MM.1S (cell line): Measurements from ENCODE around the gene CYP2D6.

Source experiments
- DNase-seq: peaks from one replicate; pipeline ENCODE4 v3.0.0-alpha.2; 2015
- H2AFZ ChIP-seq: fragments of 300-600 bp; sonication (generic); 2 replicates; pipeline ENCODE4 v1.6.0; 2016; ENCODE audit warnings: antibody characterized with exemption, low read length
- H3F3A ChIP-seq: fragments of 300-600 bp; sonication (generic); 2 replicates; pipeline ENCODE4 v1.6.1; 2016; ENCODE audit warnings: mild to moderate bottlenecking, antibody characterized with exemption, low read length, moderate library complexity, mixed read lengths; ENCODE audit not compliant: insufficient read depth
- H3K27ac ChIP-seq: fragments of 300-600 bp; sonication (generic); 2 replicates; pipeline ENCODE4 v1.5.1; 2016; ENCODE audit warnings: mild to moderate bottlenecking, low read length
- H3K27me3 ChIP-seq: fragments of 300-600 bp; sonication (generic); replicated peaks from 2 replicates; pipeline ENCODE4 v1.6.0; 2016; ENCODE audit warnings: low read length; ENCODE audit not compliant: insufficient read depth
- H3K36me3 ChIP-seq: fragments of 300-600 bp; sonication (generic); replicated peaks from 2 replicates; pipeline ENCODE4 v1.6.1; 2016; ENCODE audit warnings: mild to moderate bottlenecking, low read length, mixed read lengths; ENCODE audit not compliant: insufficient read depth
- H3K4me1 ChIP-seq: fragments of 300-600 bp; sonication (generic); 2 replicates; pipeline ENCODE4 v1.6.1; 2016; ENCODE audit warnings: low read length, mixed read lengths
- H3K4me2 ChIP-seq: fragments of 300-600 bp; sonication (generic); 2 replicates; pipeline ENCODE4 v1.6.0; 2016; ENCODE audit warnings: low read depth, low read length
- H3K4me3 ChIP-seq: fragments of 300-600 bp; sonication (generic); 2 replicates; pipeline ENCODE4 v1.5.1; 2016; ENCODE audit warnings: low read length, mixed read lengths
- H3K79me2 ChIP-seq: fragments of 300-600 bp; sonication (generic); 2 replicates; pipeline ENCODE4 v1.6.1; 2016; ENCODE audit warnings: mixed run types, low read length, mixed read lengths
- H3K9ac ChIP-seq: fragments of 300-600 bp; sonication (generic); 2 replicates; pipeline ENCODE4 v1.6.1; 2016; ENCODE audit warnings: low read length, mixed read lengths
- H3K9me2 ChIP-seq: fragments of 300-600 bp; sonication (generic); replicated peaks from 2 replicates; pipeline ENCODE4 v1.6.1; 2016; ENCODE audit warnings: mild to moderate bottlenecking, low read length, mixed read lengths; ENCODE audit not compliant: insufficient read depth
- H3K9me3 ChIP-seq: fragments of 300-600 bp; sonication (generic); replicated peaks from 2 replicates; pipeline ENCODE4 v1.6.1; 2016; ENCODE audit warnings: mild to moderate bottlenecking, low read length, mixed read lengths; ENCODE audit not compliant: insufficient read depth
- H4K20me1 ChIP-seq: fragments of 300-600 bp; sonication (generic); 2 replicates; pipeline ENCODE4 v1.6.1; 2016; ENCODE audit warnings: mild to moderate bottlenecking, low read length, moderate library complexity, mixed read lengths; ENCODE audit not compliant: insufficient read depth
- EZH2 ChIP-seq: fragments of 300-600 bp; sonication (generic); optimal IDR thresholded peaks from 2 replicates; pipeline ENCODE3; 2017; ENCODE audit warnings: low read depth, mild to moderate bottlenecking, antibody characterized with exemption, low read length, mixed read lengths
- EZH2phosphoT487 ChIP-seq: fragments of 300-600 bp; sonication (generic); IDR thresholded peaks from 2 replicates; pipeline ENCODE4 v1.6.1; 2018; ENCODE audit warnings: antibody characterized with exemption, low read length
- TF ChIP-seq, protein P1 (sequence below): fragments of 300-600 bp; sonication (generic); IDR thresholded peaks from 2 replicates; pipeline ENCODE4 v1.5.1; 2016; ENCODE audit warnings: antibody characterized with exemption, low read length, mixed read lengths

The CYP2D6 gene

DNA sequence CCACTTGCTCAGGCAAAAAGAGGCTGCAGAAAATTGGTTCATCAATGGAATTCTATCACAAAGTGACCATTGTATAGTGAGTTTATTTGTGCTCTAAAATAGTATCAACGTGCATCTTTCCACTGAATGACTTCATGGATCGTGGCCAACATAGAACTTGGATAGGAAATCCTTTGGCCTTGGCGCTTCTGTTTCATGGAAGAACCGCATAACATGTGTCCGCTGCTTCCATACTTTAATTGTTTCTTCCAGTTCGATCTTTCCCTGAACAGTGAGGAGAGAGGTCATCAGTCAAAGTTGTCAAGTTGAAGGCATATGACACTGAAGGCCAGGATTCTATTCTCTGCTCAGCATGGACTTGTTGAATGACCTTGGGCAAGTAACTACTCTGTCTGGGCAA, 44.6 kb downstream of the CYP2D6 start:
- Histone ChIP-seq H3K4me1 (peaks cover 5% of the 10 kb centered on the region), H3K27ac (no peak overlapping the region), H3K79me2 (peaks cover 77% of the 10 kb centered on the region), H4K20me1 (no peaks in the 10 kb centered on the region), H3K36me3 (peaks cover 18% of the 10 kb centered on the region), H3K4me2 (no peak overlapping the region), H3K4me3 (no peak overlapping the region), H3K9me2 (no peaks in the 10 kb centered on the region), H3F3A (peaks cover 19% of the 10 kb centered on the region), H3K27me3 (no peaks in the 10 kb centered on the region), H3K9ac (no peak overlapping the region), H3K9me3 (no peaks in the 10 kb centered on the region), H2AFZ (no peak overlapping the region)
- no peak for TF ChIP-seq EZH2phosphoT487
- TF ChIP-seq, protein P1, sequence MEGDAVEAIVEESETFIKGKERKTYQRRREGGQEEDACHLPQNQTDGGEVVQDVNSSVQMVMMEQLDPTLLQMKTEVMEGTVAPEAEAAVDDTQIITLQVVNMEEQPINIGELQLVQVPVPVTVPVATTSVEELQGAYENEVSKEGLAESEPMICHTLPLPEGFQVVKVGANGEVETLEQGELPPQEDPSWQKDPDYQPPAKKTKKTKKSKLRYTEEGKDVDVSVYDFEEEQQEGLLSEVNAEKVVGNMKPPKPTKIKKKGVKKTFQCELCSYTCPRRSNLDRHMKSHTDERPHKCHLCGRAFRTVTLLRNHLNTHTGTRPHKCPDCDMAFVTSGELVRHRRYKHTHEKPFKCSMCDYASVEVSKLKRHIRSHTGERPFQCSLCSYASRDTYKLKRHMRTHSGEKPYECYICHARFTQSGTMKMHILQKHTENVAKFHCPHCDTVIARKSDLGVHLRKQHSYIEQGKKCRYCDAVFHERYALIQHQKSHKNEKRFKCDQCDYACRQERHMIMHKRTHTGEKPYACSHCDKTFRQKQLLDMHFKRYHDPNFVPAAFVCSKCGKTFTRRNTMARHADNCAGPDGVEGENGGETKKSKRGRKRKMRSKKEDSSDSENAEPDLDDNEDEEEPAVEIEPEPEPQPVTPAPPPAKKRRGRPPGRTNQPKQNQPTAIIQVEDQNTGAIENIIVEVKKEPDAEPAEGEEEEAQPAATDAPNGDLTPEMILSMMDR = no peak
- no peak for TF ChIP-seq EZH2
- DNase-seq = no peak

GRCh38 chr22:42084874-42085273, 45.7 kb downstream of the CYP2D6 start:
- H3K27me3 ChIP-seq = no peaks in the 10 kb centered on the region
- no peak overlapping the region for H2AFZ ChIP-seq
- H3K4me2 ChIP-seq = no peak overlapping the region
- H3K79me2 ChIP-seq = peaks cover 82% of the 10 kb centered on the region
- DNase-seq = no peak
- no peaks in the 10 kb centered on the region for H3K9me3 ChIP-seq
- TF ChIP-seq, protein P1 = no peak
- TF ChIP-seq EZH2 = no peak
- TF ChIP-seq EZH2phosphoT487 = no peak
- no peaks in the 10 kb centered on the region for H3K9me2 ChIP-seq
- no peak overlapping the region for H3K4me3 ChIP-seq
- no peak overlapping the region for H3K9ac ChIP-seq
- H3K4me1 ChIP-seq = peaks cover 9% of the 10 kb centered on the region
- peaks cover 20% of the 10 kb centered on the region for H3F3A ChIP-seq
- no peaks in the 10 kb centered on the region for H4K20me1 ChIP-seq
- peaks cover 18% of the 10 kb centered on the region for H3K36me3 ChIP-seq
- H3K27ac ChIP-seq = no peak overlapping the region

- Histone ChIP-seq H3F3A (peaks cover 27% of the 10 kb centered on the region), H3K79me2 (peaks cover 66% of the 10 kb centered on the region), H3K9me2 (no peaks in the 10 kb centered on the region), H2AFZ (no peak overlapping the region), H4K20me1 (no peaks in the 10 kb centered on the region), H3K9ac (no peak overlapping the region), H3K27ac (no peak overlapping the region), H3K36me3 (peaks cover 8% of the 10 kb centered on the region; the same call in 1 of the 2 replicates), H3K27me3 (no peaks in the 10 kb centered on the region), H3K9me3 (no peaks in the 10 kb centered on the region), H3K4me2 (no peak overlapping the region), H3K4me3 (no peak overlapping the region), H3K4me1 (peaks cover 7% of the 10 kb centered on the region)
- TF ChIP-seq EZH2phosphoT487 = no peak
- TF ChIP-seq, protein P1 = no peak
- no peak for TF ChIP-seq EZH2
- DNase-seq = no peak
These were observed 47.5 kb downstream of the CYP2D6 start for GRCh38 chr22:42083119-42083518.
